SK-N-MC (cell line): ENCODE measurements around the gene LNX1.

Source experiments
- EZH2 ChIP-seq: fragments of 200-600 bp; sonication (generic); IDR thresholded peaks from one replicate; pipeline ENCODE4 v1.6.1; 2017; ENCODE audit warnings: antibody characterized with exemption
- FOXP2 ChIP-seq: optimal IDR thresholded peaks from 2 replicates; pipeline ENCODE3; 2011; ENCODE audit warnings: mild to moderate bottlenecking, moderate library complexity; ENCODE audit not compliant: insufficient read depth; ENCODE audit errors: extremely low read length, control extremely low read depth
- POLR2AphosphoS5 ChIP-seq: IDR thresholded peaks from 2 replicates; pipeline ENCODE4 v1.6.1; 2012; ENCODE audit warnings: mild to moderate bottlenecking, low read depth, low read length, borderline replicate concordance

DNA sequence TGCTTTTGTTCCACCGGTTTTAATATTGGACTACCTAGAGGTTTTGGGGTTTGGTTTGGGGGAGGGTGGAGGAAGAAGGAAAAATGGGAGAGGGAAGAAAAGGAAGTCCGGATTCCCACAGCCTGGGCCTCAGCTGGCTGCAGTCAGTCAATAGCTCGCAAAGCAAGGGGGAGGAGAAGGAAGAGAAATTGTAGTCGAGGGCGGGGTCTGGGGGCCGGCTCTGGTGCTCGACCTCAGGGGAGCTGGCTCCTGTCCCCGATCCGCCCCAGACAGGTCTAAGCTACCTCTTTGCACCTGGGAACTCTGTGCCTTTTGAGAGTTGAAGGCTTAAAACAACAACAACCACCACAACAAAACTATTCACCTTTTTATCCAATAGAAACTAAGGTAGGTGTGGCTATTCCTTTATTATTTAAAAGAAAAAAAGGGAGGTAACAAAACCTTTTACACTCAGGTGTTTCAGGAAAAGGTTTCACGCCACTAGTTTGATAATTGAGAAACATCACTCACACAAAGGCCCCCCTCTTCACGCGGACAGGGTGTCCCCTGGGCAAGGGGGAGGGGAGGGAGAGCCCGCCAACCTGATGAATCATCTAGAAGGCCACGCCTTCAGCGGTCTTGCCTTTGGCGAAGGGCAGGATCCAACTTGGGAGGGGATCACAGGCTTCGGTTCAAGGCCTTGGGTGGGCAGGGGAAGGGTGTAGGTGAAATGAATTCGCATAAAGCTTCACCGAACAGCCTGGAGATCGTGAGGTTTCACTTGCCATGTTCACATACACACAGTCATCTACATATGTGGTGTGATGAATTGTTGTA is 1.6 kb upstream of the LNX1 start:
- no peak for TF ChIP-seq POLR2AphosphoS5
- TF ChIP-seq EZH2 = no peak
- no peak for TF ChIP-seq FOXP2
